Measurements from ENCODE around the gene PIP5K1B. TPM values are rescaled to one million over a fixed set of nuclear protein-coding genes. Genes with fewer than 3 reads are reported as not detected.

PIP5K1B gene
- total and polyA plus RNA-seq, 10 of the 15 experiments (the other 5 are each of a cell fraction or from before 2014, with no cell fraction given): 6.8 to 16.3 (median 10.6) TPM

GRCh38 chr9:68732405-68733020 is 27.5 kb downstream of the PIP5K1B start:
- no peaks in the 10 kb centered on the region; the same call in 1 of the 2 replicates for H4K20me1 ChIP-seq (ENCODE audit: control insufficient read depth, insufficient read depth)
- H3K4me3 ChIP-seq: no peak overlapping the region
- no peaks in the 10 kb centered on the region for H3K4me1 ChIP-seq (ENCODE audit: control insufficient read depth, insufficient read depth, low read length)
- H2AFZ ChIP-seq (ENCODE audit: control insufficient read depth, low read depth, low read length): no peak overlapping the region
- POLR2A ChIA-PET: no interaction called here
- ATAC-seq (no peak), FAIRE-seq (no peak), DNase-seq (ENCODE audit: low read depth, low spot score) (no peak)
- no peaks in the 10 kb centered on the region for H3K27me3 ChIP-seq (replicated peaks in 1 of 2; ENCODE audit: control insufficient read depth in 2 of 2, insufficient read depth in 2 of 2, low read length in 1 of 2)
- intact Hi-C loops (cut with micrococcal nuclease; ENCODE audit: unreplicated experiment) (no loop called here), in situ Hi-C loops (cut with MboI) (no loop called here)
- BruUV-seq (replicated peaks): no TSS peak
- RAD21 ChIA-PET (ENCODE audit: unreplicated experiment): no interaction called here
- SMC1A ChIA-PET (ENCODE audit: uncharacterized antibody, unreplicated experiment): no interaction called here
- TF ChIP-seq NRF1 (conservative IDR thresholded peaks at IDR 0.05; ENCODE audit: low read depth, low read length): no peak
- TF ChIP-seq ZNF217 (IDR thresholded peaks at IDR 0.05): no peak
- no peak for TF ChIP-seq NR2C2 (IDR thresholded peaks at IDR 0.05; ENCODE audit: borderline replicate concordance, control insufficient read depth, insufficient read length, low read depth)
- TF ChIP-seq ZSCAN29 (IDR thresholded peaks at IDR 0.05): no peak
- no peak for TF ChIP-seq ZNF207 (IDR thresholded peaks at IDR 0.05; ENCODE audit: borderline replicate concordance)
- no peak for TF ChIP-seq TCF12 (IDR thresholded peaks at IDR 0.05; ENCODE audit: low read depth, low read length)
- no peak for TF ChIP-seq RELA (IDR thresholded peaks at IDR 0.05; ENCODE audit: borderline replicate concordance, partially characterized antibody)
- TF ChIP-seq SIX5 (IDR thresholded peaks at IDR 0.05; ENCODE audit: low read depth, low read length, severe bottlenecking): no peak
- TF ChIP-seq ZZZ3 (IDR thresholded peaks at IDR 0.05; ENCODE audit: control insufficient read depth, insufficient read length, low read depth): no peak
- TF ChIP-seq NR2C1 (IDR thresholded peaks at IDR 0.05): no peak
- TF ChIP-seq MYB (IDR thresholded peaks at IDR 0.05; ENCODE audit: borderline replicate concordance, low read depth, low read length): no peak
- no peak for TF ChIP-seq ZBED1 (IDR thresholded peaks at IDR 0.05; ENCODE audit: borderline replicate concordance)
- H3K9ac ChIP-seq (ENCODE audit: control insufficient read depth, insufficient read depth, low read length): no peak overlapping the region
- no peaks in the 10 kb centered on the region; the same call in none of the 2 replicates for H3K79me2 ChIP-seq (ENCODE audit: control insufficient read depth, insufficient read depth, low read length)
- no peak overlapping the region for H3K27ac ChIP-seq (ENCODE audit: control insufficient read depth, insufficient read depth)
- CTCF ChIA-PET: no interaction called here
- no peaks in the 10 kb centered on the region; a peak in 2 of 4 replicates for H3K36me3 ChIP-seq (ENCODE audit: control insufficient read depth in 2 of 2, insufficient read depth in 2 of 2, low read length in 1 of 2)
- H3K9me3 ChIP-seq (replicated peaks; ENCODE audit: control insufficient read depth, insufficient read depth, low read length): no peaks in the 10 kb centered on the region
- H3K4me2 ChIP-seq (ENCODE audit: control insufficient read depth, insufficient read depth): no peak overlapping the region
- 82% methylated on average over 11 of the region's 11 CpGs for WGBS (ENCODE audit: insufficient coverage, insufficient replicate concordance, low lambda C conversion rate, missing lambda C conversion rate)
